K562 (cell line): Measurements from ENCODE around the gene PLAC8L1. TPM values are rescaled to one million over a fixed set of nuclear protein-coding genes. Genes with fewer than 3 reads are reported as not detected.

Experiments used
- ATAC-seq: fragments of 200-7000 bp; cut with Tn5 transposase; 3 replicates; pipeline ENCODE4 v1.9.1; 2020; ENCODE audit warnings: moderate library complexity
- BruUV-seq: library from RNA; stranded (reverse); fragments of 400-500 nt; replicated peaks from 2 replicates; lab custom pipeline; 2021; lab: Mats Ljungman, UMichigan
- CTCF ChIA-PET: fragments of 300-600 bp; formaldehyde crosslinking; extraction: SDS; loops from one replicate; lab custom pipeline; 2021; ENCODE audit warnings: low intra/inter-chr PET ratio; lab: Yijun Ruan, JAX
- POLR2A ChIA-PET: fragments of 300-600, 350-650 bp; sonication (Branson Sonifier 250); formaldehyde crosslinking; extraction: SDS; loops from one replicate; lab custom pipeline; 2021; ENCODE audit warnings: antibody characterized with exemption, inconsistent platforms; lab: Yijun Ruan, JAX
- DNase-seq, 4 experiments: peaks; one replicate each; pipeline versions ENCODE4 v3.0.0 to v3.0.0-alpha.2; 2011 to 2018; ENCODE audit warnings: low spot score in 3 of 4, mixed read lengths in 3 of 4; ENCODE audit errors: extremely low read depth in 1 of 4
- FAIRE-seq: peaks from 2 replicates; lab custom pipeline; 2011; peaks lifted over from hg19 to GRCh38; lab: Jason Lieb, UNC
- H2AFZ ChIP-seq: 2 replicates; pipeline ENCODE4 v1.6.0; 2011; ENCODE audit warnings: low read depth, low read length, control low read depth, inconsistent platforms
- H3K27ac ChIP-seq: fragments of 200-600 bp; 3 replicates; pipeline ENCODE4 v1.8.0; 2011; ENCODE audit warnings: low read depth, mild to moderate bottlenecking, control low read depth, inconsistent platforms, low read length, moderate library complexity, mixed read lengths; ENCODE audit errors: extremely low read depth
- H3K27me3 ChIP-seq, 2 experiments: fragments of 300-600 bp in 1 of 2; 2 replicates in 1 of 2; 3 replicates in 1 of 2; pipeline versions ENCODE4 v1.6.0 to v1.8.0; 2011; ENCODE audit warnings: inconsistent platforms in 2 of 2, low read length in 2 of 2, mild to moderate bottlenecking in 1 of 2, mixed read lengths in 1 of 2, moderate library complexity in 1 of 2; ENCODE audit not compliant: control insufficient read depth in 2 of 2, insufficient read depth in 2 of 2
- H3K36me3 ChIP-seq: fragments of 300-600 bp; 3 replicates; pipeline ENCODE4 v1.8.0; 2011; ENCODE audit warnings: mild to moderate bottlenecking, low read length, inconsistent platforms; ENCODE audit not compliant: control insufficient read depth, insufficient read depth
- H3K4me1 ChIP-seq, 2 experiments: fragments of 200-600 bp in 1 of 2; replicated peaks in 1 of 2; 2 replicates in 1 of 2; 3 replicates in 1 of 2; pipeline versions ENCODE4 v1.5.1 to v1.8.0; 2011; ENCODE audit warnings: inconsistent platforms in 2 of 2, low read length in 2 of 2, mild to moderate bottlenecking in 1 of 2, mixed read lengths in 1 of 2, moderate library complexity in 1 of 2; ENCODE audit not compliant: control insufficient read depth in 2 of 2, insufficient read depth in 2 of 2
- H3K4me2 ChIP-seq: 2 replicates; pipeline ENCODE4 v1.6.1; 2011; ENCODE audit warnings: low read length, control low read depth, inconsistent platforms, mixed read lengths; ENCODE audit not compliant: insufficient read depth
- H3K4me3 ChIP-seq: fragments of 200-600 bp; sonication (generic), shearing (Covaris generic); 2 replicates; pipeline ENCODE4 v1.5.1; 2016; ENCODE audit warnings: control low read depth, inconsistent platforms
- H3K79me2 ChIP-seq: fragments of 200-600 bp; 3 replicates; pipeline ENCODE4 v1.8.0; 2011; ENCODE audit warnings: low read length, inconsistent platforms; ENCODE audit not compliant: control insufficient read depth, insufficient read depth
- H3K9ac ChIP-seq, 2 experiments: 2 replicates each; pipeline versions ENCODE4 v1.6.0 to v1.6.1; 2011; ENCODE audit warnings: low read depth in 2 of 2, low read length in 2 of 2, control low read depth in 1 of 2, inconsistent platforms in 1 of 2, mild to moderate bottlenecking in 1 of 2, mixed read lengths in 1 of 2; ENCODE audit not compliant: insufficient read depth in 1 of 2
- H3K9me1 ChIP-seq: one replicate; pipeline ENCODE4 v1.6.0; 2011; ENCODE audit warnings: inconsistent platforms, mild to moderate bottlenecking, low read length, moderate library complexity; ENCODE audit not compliant: control insufficient read depth, insufficient read depth
- H3K9me3 ChIP-seq: replicated peaks from 2 replicates; pipeline ENCODE4 v1.5.1; 2011; ENCODE audit warnings: low read depth, low read length, inconsistent platforms; ENCODE audit not compliant: control insufficient read depth, insufficient read depth
- H4K20me1 ChIP-seq: replicated peaks from 2 replicates; pipeline ENCODE4 v1.6.1; 2011; ENCODE audit warnings: low read length, inconsistent platforms, mixed read lengths; ENCODE audit not compliant: control insufficient read depth, insufficient read depth
- CAMTA2 ChIP-seq: fragments of 250-450 bp; sonication (Bioruptor Pico); conservative IDR thresholded peaks from 2 replicates; pipeline ENCODE4 v1.5.1; 2022
- DPF2 ChIP-seq: fragments of 450-650 bp; IDR thresholded peaks from 2 replicates; pipeline ENCODE4 v1.6.1; 2016
- EGR1 ChIP-seq: fragments of 450-650 bp; conservative IDR thresholded peaks from 2 replicates; pipeline ENCODE4 v1.6.1; 2017; ENCODE audit warnings: mild to moderate bottlenecking
- FOXA1 ChIP-seq: fragments of 450-650 bp; IDR thresholded peaks from 2 replicates; pipeline ENCODE4 v1.6.1; 2016; ENCODE audit warnings: mild to moderate bottlenecking, borderline replicate concordance
- GTF2E2 ChIP-seq: fragments of 200-800 bp; sonication (Bioruptor generic); IDR thresholded peaks from 2 replicates; pipeline ENCODE4 v1.6.1; 2016; ENCODE audit warnings: missing genetic modification characterization, missing compliant biosample characterization
- MTA3 ChIP-seq: fragments of 450-650 bp; formaldehyde crosslinking; IDR thresholded peaks from 2 replicates; pipeline ENCODE4 v1.6.1; 2017; ENCODE audit warnings: mild to moderate bottlenecking, borderline replicate concordance
- MTF1 ChIP-seq: fragments of 250-450 bp; sonication (Bioruptor Pico); IDR thresholded peaks from 2 replicates; pipeline ENCODE4 v1.9.0; 2021; ENCODE audit warnings: moderate library complexity, mild to moderate bottlenecking, inconsistent platforms, borderline replicate concordance
- PHB2 ChIP-seq: fragments of 450-650 bp; IDR thresholded peaks from 2 replicates; pipeline ENCODE4 v1.6.1; 2017; ENCODE audit warnings: low read depth
- PTRF ChIP-seq: fragments of 450-650 bp; IDR thresholded peaks from 2 replicates; pipeline ENCODE4 v1.6.1; 2016; ENCODE audit warnings: mild to moderate bottlenecking, missing genetic modification characterization, missing compliant biosample characterization
- ZC3H11A ChIP-seq: IDR thresholded peaks from 2 replicates; pipeline ENCODE4 v1.6.1; 2012; ENCODE audit warnings: low read depth, low read length, improper control_type of control experiment
- ZNF347 ChIP-seq: fragments of 450-650 bp; formaldehyde crosslinking; IDR thresholded peaks from 2 replicates; pipeline ENCODE4 v1.4.0; 2020; ENCODE audit warnings: low read depth, mild to moderate bottlenecking, moderate library complexity
- WGBS: fragments of 100-300 bp; shearing (Covaris generic); methylation state at CpG from one replicate; pipeline ENCODE4 v1.1.6; 2016; ENCODE audit warnings: low coverage, mixed read lengths; ENCODE audit not compliant: insufficient coverage; ENCODE audit errors: missing lambda C conversion rate; 5-methylcytosine and 5-hydroxymethylcytosine counted together
- in situ Hi-C: fragments of 300-500 bp; cut with MboI; formaldehyde crosslinking; loops from 4 replicates; pipeline ENCODE4 v1.15.0; 2018; ENCODE audit warnings: inconsistent platforms, mixed read lengths
- intact Hi-C: fragments of 100-400 bp; cut with micrococcal nuclease; formaldehyde crosslinking; loops from 2 replicates; pipeline ENCODE4 v1.14.2; 2022
- polyA plus RNA-seq, 8 experiments: library from polyadenylated mRNA; depleted of rRNA in 4 of 8; stranded (reverse) in 5 of 8; unstranded in 3 of 8; fragments of >200 nt; fragmentation: Nextera tagmentation in 2 of 8; fragmentation: Illumina TruSeq in 1 of 8; extraction: Ambion mirVana in 2 of 8; extraction: Trizol in 1 of 8; gene quantifications; 2 replicates each; pipeline versions ENCODE4 v1.2.1 to v1.2.3, GENCODE V29; 2011 to 2014; ENCODE audit warnings: inconsistent platforms in 1 of 8, missing spikeins in 1 of 8
- total RNA-seq, 7 experiments: library from RNA; depleted of rRNA in 6 of 7; stranded (reverse); fragments of >200 nt in 6 of 7; fragmentation: Illumina TruSeq in 2 of 7; extraction: Trizol in 2 of 7; gene quantifications; 2 replicates each; pipeline versions ENCODE4 v1.2.1 to v1.2.3, GENCODE V29; 2011 to 2021; ENCODE audit warnings: low replicate concordance in 1 of 7
- TF ChIP-seq, protein P1 (sequence below): fragments of 200-600 bp; sonication (generic); IDR thresholded peaks from one replicate; pipeline ENCODE4 v1.6.1; 2012; ENCODE audit warnings: mild to moderate bottlenecking, low read depth, low read length, inconsistent platforms

PLAC8L1 gene
- total and polyA plus RNA-seq, 9 of the 15 experiments (the other 6 are each of a cell fraction or from before 2014, with no cell fraction given): 0.10 to 0.43 (median 0.26) TPM; not detected in 3

DNA sequence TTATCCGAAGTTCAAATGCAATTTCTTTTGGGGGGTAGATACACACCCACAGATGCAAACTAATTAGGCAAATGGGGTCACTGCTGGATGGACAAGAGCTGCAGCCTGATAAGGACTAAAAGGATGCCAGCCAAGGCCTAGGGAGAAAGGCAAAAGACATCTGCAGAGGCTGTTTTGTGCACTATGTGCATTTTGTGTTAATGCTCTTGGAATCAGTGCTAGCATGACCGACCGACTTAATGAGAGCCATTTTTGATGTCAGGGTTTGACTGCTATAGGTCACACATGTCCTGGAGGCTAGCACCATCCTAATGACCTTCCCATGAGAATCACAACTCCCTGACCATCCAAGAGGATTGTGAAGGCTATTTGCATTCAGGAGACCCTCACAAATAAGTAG lies 34.6 kb downstream of the PLAC8L1 start:
- intact Hi-C loops: no loop called here
- H3K4me3 ChIP-seq: no peak overlapping the region
- no peaks in the 10 kb centered on the region for H3K36me3 ChIP-seq
- no peak overlapping the region for H3K9ac ChIP-seq
- H3K9me3 ChIP-seq: no peaks in the 10 kb centered on the region
- POLR2A ChIA-PET: interaction anchor here (0.6 to 1.6 kb wide), 2 partner anchors 13 to 265 kb away, joined by 4 to 7 read pairs; no protein-coding TSS in a partner anchor
- H3K27me3 ChIP-seq: peaks cover 20 to 34% of the 10 kb centered on the region in 2 experiments
- H4K20me1 ChIP-seq: no peaks in the 10 kb centered on the region
- FAIRE-seq (no peak), DNase-seq (no peak), ATAC-seq (no peak)
- CTCF ChIA-PET: no interaction called here
- no peaks in the 10 kb centered on the region for H3K9me1 ChIP-seq
- H3K27ac ChIP-seq: no peak overlapping the region
- 0% methylated on average over 3 of the region's 3 CpGs for WGBS
- in situ Hi-C loops: loop anchor here (25.0 kb wide), 1 partner anchor 1858 kb away; no protein-coding TSS in a partner anchor
- BruUV-seq: no TSS peak
- H3K4me2 ChIP-seq: no peak overlapping the region
- H3K4me1 ChIP-seq: no peaks in the 10 kb centered on the region; a peak in 1 of 5 replicates
- H3K79me2 ChIP-seq: no peaks in the 10 kb centered on the region
- H2AFZ ChIP-seq: no peak overlapping the region
- TF ChIP-seq, protein P1, sequence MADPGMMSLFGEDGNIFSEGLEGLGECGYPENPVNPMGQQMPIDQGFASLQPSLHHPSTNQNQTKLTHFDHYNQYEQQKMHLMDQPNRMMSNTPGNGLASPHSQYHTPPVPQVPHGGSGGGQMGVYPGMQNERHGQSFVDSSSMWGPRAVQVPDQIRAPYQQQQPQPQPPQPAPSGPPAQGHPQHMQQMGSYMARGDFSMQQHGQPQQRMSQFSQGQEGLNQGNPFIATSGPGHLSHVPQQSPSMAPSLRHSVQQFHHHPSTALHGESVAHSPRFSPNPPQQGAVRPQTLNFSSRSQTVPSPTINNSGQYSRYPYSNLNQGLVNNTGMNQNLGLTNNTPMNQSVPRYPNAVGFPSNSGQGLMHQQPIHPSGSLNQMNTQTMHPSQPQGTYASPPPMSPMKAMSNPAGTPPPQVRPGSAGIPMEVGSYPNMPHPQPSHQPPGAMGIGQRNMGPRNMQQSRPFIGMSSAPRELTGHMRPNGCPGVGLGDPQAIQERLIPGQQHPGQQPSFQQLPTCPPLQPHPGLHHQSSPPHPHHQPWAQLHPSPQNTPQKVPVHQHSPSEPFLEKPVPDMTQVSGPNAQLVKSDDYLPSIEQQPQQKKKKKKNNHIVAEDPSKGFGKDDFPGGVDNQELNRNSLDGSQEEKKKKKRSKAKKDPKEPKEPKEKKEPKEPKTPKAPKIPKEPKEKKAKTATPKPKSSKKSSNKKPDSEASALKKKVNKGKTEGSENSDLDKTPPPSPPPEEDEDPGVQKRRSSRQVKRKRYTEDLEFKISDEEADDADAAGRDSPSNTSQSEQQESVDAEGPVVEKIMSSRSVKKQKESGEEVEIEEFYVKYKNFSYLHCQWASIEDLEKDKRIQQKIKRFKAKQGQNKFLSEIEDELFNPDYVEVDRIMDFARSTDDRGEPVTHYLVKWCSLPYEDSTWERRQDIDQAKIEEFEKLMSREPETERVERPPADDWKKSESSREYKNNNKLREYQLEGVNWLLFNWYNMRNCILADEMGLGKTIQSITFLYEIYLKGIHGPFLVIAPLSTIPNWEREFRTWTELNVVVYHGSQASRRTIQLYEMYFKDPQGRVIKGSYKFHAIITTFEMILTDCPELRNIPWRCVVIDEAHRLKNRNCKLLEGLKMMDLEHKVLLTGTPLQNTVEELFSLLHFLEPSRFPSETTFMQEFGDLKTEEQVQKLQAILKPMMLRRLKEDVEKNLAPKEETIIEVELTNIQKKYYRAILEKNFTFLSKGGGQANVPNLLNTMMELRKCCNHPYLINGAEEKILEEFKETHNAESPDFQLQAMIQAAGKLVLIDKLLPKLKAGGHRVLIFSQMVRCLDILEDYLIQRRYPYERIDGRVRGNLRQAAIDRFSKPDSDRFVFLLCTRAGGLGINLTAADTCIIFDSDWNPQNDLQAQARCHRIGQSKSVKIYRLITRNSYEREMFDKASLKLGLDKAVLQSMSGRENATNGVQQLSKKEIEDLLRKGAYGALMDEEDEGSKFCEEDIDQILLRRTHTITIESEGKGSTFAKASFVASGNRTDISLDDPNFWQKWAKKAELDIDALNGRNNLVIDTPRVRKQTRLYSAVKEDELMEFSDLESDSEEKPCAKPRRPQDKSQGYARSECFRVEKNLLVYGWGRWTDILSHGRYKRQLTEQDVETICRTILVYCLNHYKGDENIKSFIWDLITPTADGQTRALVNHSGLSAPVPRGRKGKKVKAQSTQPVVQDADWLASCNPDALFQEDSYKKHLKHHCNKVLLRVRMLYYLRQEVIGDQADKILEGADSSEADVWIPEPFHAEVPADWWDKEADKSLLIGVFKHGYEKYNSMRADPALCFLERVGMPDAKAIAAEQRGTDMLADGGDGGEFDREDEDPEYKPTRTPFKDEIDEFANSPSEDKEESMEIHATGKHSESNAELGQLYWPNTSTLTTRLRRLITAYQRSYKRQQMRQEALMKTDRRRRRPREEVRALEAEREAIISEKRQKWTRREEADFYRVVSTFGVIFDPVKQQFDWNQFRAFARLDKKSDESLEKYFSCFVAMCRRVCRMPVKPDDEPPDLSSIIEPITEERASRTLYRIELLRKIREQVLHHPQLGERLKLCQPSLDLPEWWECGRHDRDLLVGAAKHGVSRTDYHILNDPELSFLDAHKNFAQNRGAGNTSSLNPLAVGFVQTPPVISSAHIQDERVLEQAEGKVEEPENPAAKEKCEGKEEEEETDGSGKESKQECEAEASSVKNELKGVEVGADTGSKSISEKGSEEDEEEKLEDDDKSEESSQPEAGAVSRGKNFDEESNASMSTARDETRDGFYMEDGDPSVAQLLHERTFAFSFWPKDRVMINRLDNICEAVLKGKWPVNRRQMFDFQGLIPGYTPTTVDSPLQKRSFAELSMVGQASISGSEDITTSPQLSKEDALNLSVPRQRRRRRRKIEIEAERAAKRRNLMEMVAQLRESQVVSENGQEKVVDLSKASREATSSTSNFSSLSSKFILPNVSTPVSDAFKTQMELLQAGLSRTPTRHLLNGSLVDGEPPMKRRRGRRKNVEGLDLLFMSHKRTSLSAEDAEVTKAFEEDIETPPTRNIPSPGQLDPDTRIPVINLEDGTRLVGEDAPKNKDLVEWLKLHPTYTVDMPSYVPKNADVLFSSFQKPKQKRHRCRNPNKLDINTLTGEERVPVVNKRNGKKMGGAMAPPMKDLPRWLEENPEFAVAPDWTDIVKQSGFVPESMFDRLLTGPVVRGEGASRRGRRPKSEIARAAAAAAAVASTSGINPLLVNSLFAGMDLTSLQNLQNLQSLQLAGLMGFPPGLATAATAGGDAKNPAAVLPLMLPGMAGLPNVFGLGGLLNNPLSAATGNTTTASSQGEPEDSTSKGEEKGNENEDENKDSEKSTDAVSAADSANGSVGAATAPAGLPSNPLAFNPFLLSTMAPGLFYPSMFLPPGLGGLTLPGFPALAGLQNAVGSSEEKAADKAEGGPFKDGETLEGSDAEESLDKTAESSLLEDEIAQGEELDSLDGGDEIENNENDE: no peak
- TF ChIP-seq GTF2E2 (tag): no peak
- TF ChIP-seq CAMTA2: no peak
- no peak for TF ChIP-seq EGR1
- no peak for TF ChIP-seq ZNF347 (CRISPR knock-in tag)
- no peak for TF ChIP-seq ZC3H11A
- TF ChIP-seq DPF2: no peak
- no peak for TF ChIP-seq MTF1
- no peak for TF ChIP-seq PTRF (tag)
- TF ChIP-seq FOXA1: no peak
- no peak for TF ChIP-seq MTA3
- no peak for TF ChIP-seq PHB2
